Naive B cell (primary cell): ENCODE measurements around the gene RUNX2. TPM values are rescaled to one million over a fixed set of nuclear protein-coding genes. Genes with fewer than 3 reads are reported as not detected.

Experiments used
- ATAC-seq, 2 donors: fragments of 150-1000 bp; cut with Tn5 transposase; 2 replicates each; pipeline ENCODE4 v1.10.0; 2021; ENCODE audit warnings: low read depth in 2 of 2, mild to moderate bottlenecking in 2 of 2, moderate library complexity in 2 of 2
- DNase-seq: peaks from one replicate; pipeline ENCODE4 v3.0.0; 2022
- H3K27ac Mint-ChIP-seq, 6 donors: one replicate each; pipeline ENCODE4 v1.8.0; 2020 to 2022; ENCODE audit warnings: mild to moderate bottlenecking in 6 of 6, mixed read lengths in 6 of 6, moderate library complexity in 5 of 6, inconsistent platforms in 2 of 6
- H3K27me3 Mint-ChIP-seq, 3 donors: one replicate each; pipeline ENCODE4 v1.8.0; 2021 to 2022; ENCODE audit warnings: mixed read lengths in 3 of 3, mild to moderate bottlenecking in 1 of 3
- H3K36me3 Mint-ChIP-seq, 2 donors: one replicate each; pipeline ENCODE4 v1.8.0; 2020 to 2022; ENCODE audit warnings: mixed read lengths in 2 of 2, inconsistent platforms in 1 of 2, mild to moderate bottlenecking in 1 of 2
- H3K4me1 Mint-ChIP-seq, 3 donors: one replicate each; pipeline ENCODE4 v1.8.0; 2020 to 2022; ENCODE audit warnings: mixed read lengths in 3 of 3, inconsistent platforms in 1 of 3, mild to moderate bottlenecking in 1 of 3, moderate library complexity in 1 of 3
- H3K4me3 Mint-ChIP-seq, 8 donors: one replicate each; pipeline ENCODE4 v1.8.0; 2020 to 2022; ENCODE audit warnings: mild to moderate bottlenecking in 8 of 8, mixed read lengths in 8 of 8, moderate library complexity in 8 of 8, inconsistent platforms in 2 of 8
- H3K9me3 Mint-ChIP-seq, 7 donors: one replicate each; pipeline ENCODE4 v1.8.0; 2020 to 2022; ENCODE audit warnings: mixed read lengths in 7 of 7, mild to moderate bottlenecking in 5 of 7, inconsistent platforms in 2 of 7, moderate library complexity in 1 of 7
- polyA plus RNA-seq, 6 donors: library from polyadenylated mRNA; unstranded; fragments of 300-500 nt; fragmentation: Illumina TruSeq; gene quantifications; one replicate each; pipeline ENCODE4 v1.2.3, GENCODE V29; 2021; ENCODE audit warnings: low read depth in 6 of 6

The RUNX2 gene
- polyA plus RNA-seq, 6 donors from 2014 or later: 0.08 to 0.37 (median 0.16) TPM; not detected in 3

GRCh38 chr6:45495429-45496084 lies 167.4 kb downstream of the RUNX2 start:
- Mint-ChIP-seq H3K27me3 (no peaks in the 10 kb centered on the region), H3K36me3 (no peaks in the 10 kb centered on the region), H3K4me3 (peak overlapping the region in 3 of 8 donors; percentile 3 to 51 (median 36)), H3K9me3 (peaks cover 0 to 4% (median 0%) of the 10 kb centered on the region in 7 donors), H3K4me1 (peaks cover 21 to 25% (median 24%) of the 10 kb centered on the region in 3 donors), H3K27ac (peak overlapping the region in 5 of 6 donors; percentile 1 to 21 (median 8))
- DNase-seq (peak; percentile 9), ATAC-seq (peak; percentile 70 to 84)

DNA sequence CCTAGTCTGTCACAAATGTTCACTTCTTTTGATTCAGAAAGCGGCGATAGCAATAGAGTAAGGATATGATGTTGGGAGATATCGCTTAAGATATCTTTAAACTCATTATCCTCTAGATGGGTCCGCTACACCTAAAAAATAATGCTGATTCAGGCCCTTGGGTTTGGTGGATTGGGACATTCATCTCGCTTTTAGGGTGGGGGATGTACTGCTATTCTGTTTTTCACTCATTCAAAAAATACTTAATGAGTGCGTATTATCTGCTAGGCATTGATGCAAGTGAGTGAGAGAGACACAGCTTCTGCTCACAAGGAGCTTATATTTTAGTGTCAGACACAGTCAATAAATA lies 167.9 kb downstream of the RUNX2 start:
- Mint-ChIP-seq H3K27ac (peak overlapping the region in 1 of 6 donors; percentile 13), H3K4me1 (peaks cover 21 to 25% (median 24%) of the 10 kb centered on the region in 3 donors), H3K36me3 (no peaks in the 10 kb centered on the region), H3K9me3 (peaks cover 0 to 4% (median 0%) of the 10 kb centered on the region in 7 donors), H3K27me3 (no peaks in the 10 kb centered on the region), H3K4me3 (no peak overlapping the region)
- DNase-seq (no peak), ATAC-seq (no peak)

DNA sequence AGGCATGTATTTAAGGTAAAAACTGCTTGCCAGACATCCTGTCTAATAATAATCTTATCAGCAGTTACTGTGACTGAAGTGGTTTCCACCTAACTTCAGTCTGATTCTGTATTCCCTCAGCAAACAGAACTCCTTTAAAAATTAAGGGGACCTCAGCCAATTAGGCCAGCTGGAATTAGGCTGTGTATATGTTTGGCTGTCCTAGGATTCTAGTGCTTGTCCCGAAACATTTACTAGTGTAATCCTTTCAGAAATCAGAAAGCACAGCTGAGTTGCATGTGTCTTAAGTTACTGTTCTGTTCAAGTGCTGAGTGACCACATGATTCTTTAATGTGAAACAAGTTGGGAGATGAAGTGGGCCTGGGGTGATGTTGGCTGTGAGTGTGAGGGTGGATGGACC lies 170.5 kb downstream of the RUNX2 start:
- ATAC-seq (no peak), DNase-seq (no peak)
- H3K4me1 Mint-ChIP-seq: peaks cover 21 to 25% (median 24%) of the 10 kb centered on the region in 3 donors
- no peak overlapping the region for H3K27ac Mint-ChIP-seq
- no peaks in the 10 kb centered on the region for H3K36me3 Mint-ChIP-seq
- no peak overlapping the region for H3K4me3 Mint-ChIP-seq
- peaks cover 0 to 4% (median 0%) of the 10 kb centered on the region in 7 donors for H3K9me3 Mint-ChIP-seq
- H3K27me3 Mint-ChIP-seq: no peaks in the 10 kb centered on the region

DNA sequence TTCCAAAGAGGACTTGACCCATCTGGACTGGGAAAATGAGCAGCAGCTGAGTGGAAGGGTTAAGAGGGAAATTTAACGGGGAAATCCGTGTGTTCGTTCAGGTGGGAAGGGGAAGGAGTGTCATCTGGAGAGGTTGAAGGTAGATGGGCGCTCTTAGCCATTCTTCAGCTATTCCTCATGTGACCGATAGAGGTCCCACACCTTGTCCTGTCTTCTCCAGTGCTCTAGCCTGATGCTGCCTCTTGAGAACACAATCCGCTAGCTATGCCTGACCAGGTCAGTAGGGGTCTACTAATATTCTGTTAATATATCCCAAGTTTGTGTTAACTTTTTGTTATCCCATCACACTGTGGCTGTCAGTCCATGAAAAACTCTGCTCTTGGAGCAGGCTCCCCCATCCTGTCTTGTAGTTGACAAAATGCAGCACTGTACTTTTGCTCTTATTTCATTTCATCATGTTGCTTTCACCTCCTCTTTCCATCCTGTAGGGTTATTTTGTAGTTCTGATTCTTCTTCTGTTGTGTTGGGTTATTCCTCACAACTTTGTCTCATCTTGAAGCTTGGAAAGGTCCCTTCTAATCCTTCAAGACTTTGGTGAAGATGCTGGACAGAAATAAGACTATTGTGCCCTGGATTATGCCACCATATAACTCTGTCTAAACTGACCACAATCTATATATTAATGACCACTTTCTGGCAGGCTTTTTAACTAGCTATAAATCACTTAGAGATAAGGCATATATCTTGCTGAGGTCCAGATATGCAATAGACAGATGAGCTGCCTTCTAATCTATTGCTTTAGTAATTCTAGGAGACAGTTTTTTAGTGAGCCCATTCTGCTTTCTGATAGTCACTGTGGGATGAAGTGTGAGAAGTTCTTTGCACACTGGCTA lies 173.0 kb downstream of the RUNX2 start:
- DNase-seq (no peak), ATAC-seq (no peak)
- Mint-ChIP-seq H3K27ac (no peak overlapping the region), H3K36me3 (no peaks in the 10 kb centered on the region), H3K4me3 (no peak overlapping the region), H3K9me3 (peaks cover 0 to 4% (median 0%) of the 10 kb centered on the region in 7 donors), H3K4me1 (peaks cover 8 to 13% (median 9%) of the 10 kb centered on the region in 3 donors), H3K27me3 (no peaks in the 10 kb centered on the region)

GRCh38 chr6:45502456-45502855 lies 174.3 kb downstream of the RUNX2 start:
- Mint-ChIP-seq H3K27ac (no peak overlapping the region), H3K36me3 (no peaks in the 10 kb centered on the region), H3K4me1 (peaks cover 0 to 3% (median 0%) of the 10 kb centered on the region in 3 donors), H3K4me3 (no peak overlapping the region), H3K27me3 (no peaks in the 10 kb centered on the region), H3K9me3 (peaks cover 0 to 4% (median 0%) of the 10 kb centered on the region in 7 donors)
- no peak for ATAC-seq
- DNase-seq: no peak

DNA sequence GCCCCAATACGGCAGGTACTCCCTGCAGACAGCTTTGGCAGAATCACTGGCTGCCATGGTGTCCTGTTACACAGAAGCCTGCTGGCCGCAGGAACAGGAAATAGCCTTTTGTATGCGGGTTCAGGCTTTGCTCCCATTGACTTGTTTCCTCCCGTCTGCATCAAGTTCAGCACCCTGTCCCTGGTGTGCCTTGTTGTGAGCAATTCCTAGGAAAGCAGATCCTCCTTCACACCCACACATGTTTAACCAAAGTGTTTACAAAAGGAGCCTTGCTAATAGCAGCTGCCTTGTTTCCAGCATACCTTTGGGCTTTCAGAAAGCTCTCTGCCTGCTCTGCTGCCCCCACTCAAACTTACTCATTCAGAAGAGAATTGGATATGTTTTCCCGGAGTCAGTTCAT lies 176.8 kb downstream of the RUNX2 start:
- Mint-ChIP-seq H3K27ac (no peak overlapping the region), H3K4me3 (no peak overlapping the region), H3K36me3 (no peaks in the 10 kb centered on the region), H3K9me3 (no peaks in the 10 kb centered on the region), H3K27me3 (no peaks in the 10 kb centered on the region), H3K4me1 (no peaks in the 10 kb centered on the region)
- no peak for DNase-seq
- no peak for ATAC-seq

DNA sequence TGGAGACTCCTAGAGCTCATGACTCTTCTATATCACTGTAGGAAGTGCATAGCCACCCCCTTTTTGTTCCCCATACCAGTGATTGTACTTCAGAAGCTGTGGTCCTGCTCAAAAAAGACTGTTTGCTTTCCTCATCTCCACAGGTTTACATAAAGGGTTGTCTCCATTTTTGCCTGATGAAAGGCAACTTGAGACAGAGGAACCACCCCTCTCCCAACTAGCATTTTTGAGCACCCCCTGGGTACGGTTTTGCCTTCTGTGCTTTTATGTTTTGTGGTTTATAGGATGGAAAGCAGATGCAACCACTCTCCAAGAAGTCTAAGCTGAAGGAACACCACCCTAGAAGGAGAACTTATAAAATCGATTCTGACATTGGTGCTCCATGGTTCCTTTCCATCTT lies 177.3 kb downstream of the RUNX2 start:
- ATAC-seq (no peak), DNase-seq (no peak)
- Mint-ChIP-seq H3K36me3 (no peaks in the 10 kb centered on the region), H3K4me1 (no peaks in the 10 kb centered on the region), H3K27ac (peak overlapping the region in 2 of 6 donors; percentile 10 to 16), H3K4me3 (no peak overlapping the region), H3K27me3 (no peaks in the 10 kb centered on the region), H3K9me3 (no peaks in the 10 kb centered on the region)

DNA sequence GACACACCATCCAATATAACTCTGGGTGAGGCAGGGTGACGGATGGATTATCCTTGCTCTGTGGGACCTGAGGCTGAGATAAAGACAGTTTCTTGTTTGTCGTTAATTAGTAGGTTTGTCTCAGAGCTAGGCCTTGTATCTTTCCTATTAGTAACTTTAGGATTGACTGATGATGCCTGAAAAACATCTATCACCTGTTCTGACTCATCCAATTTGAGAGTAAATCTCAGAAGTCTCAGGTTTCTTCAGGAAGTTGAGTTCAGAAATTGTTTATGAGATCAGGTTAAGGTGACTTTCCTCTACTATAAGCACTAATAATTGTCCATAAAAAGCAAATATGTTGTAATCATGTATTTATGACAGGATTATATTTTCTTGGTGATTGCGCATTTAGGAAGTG lies 179.1 kb downstream of the RUNX2 start:
- no peak overlapping the region for H3K4me3 Mint-ChIP-seq
- no peaks in the 10 kb centered on the region for H3K9me3 Mint-ChIP-seq
- DNase-seq (no peak), ATAC-seq (no peak)
- no peaks in the 10 kb centered on the region for H3K36me3 Mint-ChIP-seq
- H3K27me3 Mint-ChIP-seq: no peaks in the 10 kb centered on the region
- H3K27ac Mint-ChIP-seq: no peak overlapping the region
- no peaks in the 10 kb centered on the region for H3K4me1 Mint-ChIP-seq

GRCh38 chr6:45509426-45509825 lies 181.3 kb downstream of the RUNX2 start:
- DNase-seq: no peak
- Mint-ChIP-seq H3K27ac (peak overlapping the region in 1 of 6 donors; percentile 11), H3K4me1 (peaks cover 0 to 7% (median 0%) of the 10 kb centered on the region in 3 donors), H3K36me3 (no peaks in the 10 kb centered on the region), H3K9me3 (no peaks in the 10 kb centered on the region), H3K27me3 (no peaks in the 10 kb centered on the region), H3K4me3 (no peak overlapping the region)
- ATAC-seq: no peak

GRCh38 chr6:45512717-45513116 lies 184.6 kb downstream of the RUNX2 start:
- H3K27ac Mint-ChIP-seq: no peak overlapping the region
- H3K4me1 Mint-ChIP-seq: peaks cover 0 to 7% (median 0%) of the 10 kb centered on the region in 3 donors
- no peaks in the 10 kb centered on the region for H3K27me3 Mint-ChIP-seq
- ATAC-seq (no peak), DNase-seq (no peak)
- no peaks in the 10 kb centered on the region for H3K9me3 Mint-ChIP-seq
- H3K36me3 Mint-ChIP-seq: no peaks in the 10 kb centered on the region
- no peak overlapping the region for H3K4me3 Mint-ChIP-seq

DNA sequence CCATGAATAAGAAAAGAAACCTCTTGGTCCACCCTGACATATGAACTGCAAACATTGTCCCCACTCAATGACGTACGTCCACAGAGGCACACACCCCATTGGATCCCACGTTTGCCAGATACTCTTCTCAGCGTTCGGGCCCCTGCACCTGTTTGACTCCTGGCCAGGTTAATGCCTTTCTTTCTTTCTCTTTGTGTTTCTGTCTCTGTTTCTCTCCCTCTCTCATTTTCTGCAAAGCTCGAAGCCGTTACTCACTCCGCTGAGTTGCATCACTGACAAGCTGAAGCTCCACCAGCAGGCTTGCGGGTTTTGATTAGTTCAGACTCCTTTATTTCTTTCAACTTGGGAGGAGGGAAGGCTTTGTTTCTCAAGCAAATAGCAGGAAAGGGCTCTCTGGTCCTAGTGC lies 185.1 kb downstream of the RUNX2 start:
- H3K27me3 Mint-ChIP-seq: no peaks in the 10 kb centered on the region
- H3K4me3 Mint-ChIP-seq: no peak overlapping the region
- peaks cover 0 to 7% (median 0%) of the 10 kb centered on the region in 3 donors for H3K4me1 Mint-ChIP-seq
- H3K36me3 Mint-ChIP-seq: no peaks in the 10 kb centered on the region
- DNase-seq (no peak), ATAC-seq (no peak)
- no peak overlapping the region for H3K27ac Mint-ChIP-seq
- no peaks in the 10 kb centered on the region for H3K9me3 Mint-ChIP-seq

DNA sequence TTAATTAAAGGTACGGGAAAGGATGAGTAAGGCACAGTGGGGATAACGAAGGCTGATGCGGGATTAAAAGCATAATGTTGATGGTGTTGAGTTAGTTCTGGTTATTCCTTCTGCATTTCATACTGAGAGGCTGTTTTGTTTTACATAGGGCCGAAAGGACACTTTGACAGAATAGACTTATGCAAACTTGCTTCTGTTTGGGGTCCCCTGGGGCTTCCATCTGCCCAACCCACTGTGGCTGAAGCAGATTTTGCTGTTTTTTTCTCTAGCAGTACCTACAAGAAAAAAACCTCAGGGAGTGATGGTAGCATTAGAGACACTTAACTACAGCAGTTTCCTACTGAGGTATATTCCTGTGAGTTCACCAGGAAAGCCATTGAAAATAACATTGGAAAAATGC lies 185.7 kb downstream of the RUNX2 start:
- Mint-ChIP-seq H3K27ac (peak overlapping the region in 1 of 6 donors; percentile 33), H3K4me3 (peak overlapping the region in 1 of 8 donors; percentile 7), H3K4me1 (peaks cover 0 to 7% (median 0%) of the 10 kb centered on the region in 3 donors), H3K9me3 (no peaks in the 10 kb centered on the region), H3K36me3 (no peaks in the 10 kb centered on the region), H3K27me3 (no peaks in the 10 kb centered on the region)
- ATAC-seq (no peak), DNase-seq (no peak)

- no peaks in the 10 kb centered on the region for H3K27me3 Mint-ChIP-seq
- no peaks in the 10 kb centered on the region for H3K9me3 Mint-ChIP-seq
- H3K4me3 Mint-ChIP-seq: no peak overlapping the region
- no peaks in the 10 kb centered on the region for H3K36me3 Mint-ChIP-seq
- ATAC-seq (no peak), DNase-seq (no peak)
- no peak overlapping the region for H3K27ac Mint-ChIP-seq
- H3K4me1 Mint-ChIP-seq: peaks cover 0 to 7% (median 0%) of the 10 kb centered on the region in 3 donors
Measured at GRCh38 chr6:45514454-45515230, 186.5 kb downstream of the RUNX2 start.
